Hepatocyte (in vitro differentiated cells): ENCODE measurements around the gene NPAS3. TPM values are rescaled to one million over a fixed set of nuclear protein-coding genes. Genes with fewer than 3 reads are reported as not detected.

Source experiments
- DNase-seq: peaks from one replicate; pipeline ENCODE4 v3.0.0-alpha.2; 2016; ENCODE audit warnings: low spot score
- H2AFZ ChIP-seq: fragments of 200-600 bp; sonication (generic); 2 replicates; pipeline ENCODE4 v1.6.0; 2016; ENCODE audit warnings: antibody characterized with exemption, mild to moderate bottlenecking
- H3K27ac ChIP-seq: fragments of 200-600 bp; sonication (generic); 2 replicates; pipeline ENCODE4 v1.5.1; 2016; ENCODE audit warnings: mild to moderate bottlenecking
- H3K27me3 ChIP-seq: fragments of 200-600 bp; sonication (generic); 2 replicates; pipeline ENCODE4 v1.6.1; 2016
- H3K36me3 ChIP-seq: fragments of 200-600 bp; sonication (generic); replicated peaks from 2 replicates; pipeline ENCODE4 v1.5.1; 2016; ENCODE audit warnings: low read depth; ENCODE audit not compliant: insufficient read depth
- H3K4me1 ChIP-seq: fragments of 200-600 bp; sonication (generic); 2 replicates; pipeline ENCODE4 v1.5.1; 2016; ENCODE audit warnings: mild to moderate bottlenecking, moderate library complexity; ENCODE audit not compliant: insufficient read depth
- H3K4me2 ChIP-seq: fragments of 200-600 bp; sonication (generic); 2 replicates; pipeline ENCODE4 v1.6.0; 2016
- H3K4me3 ChIP-seq: fragments of 200-600 bp; sonication (generic); 2 replicates; pipeline ENCODE4 v1.5.1; 2016; ENCODE audit warnings: mild to moderate bottlenecking
- H3K79me2 ChIP-seq: fragments of 200-600 bp; sonication (generic); 2 replicates; pipeline ENCODE4 v1.6.0; 2017; ENCODE audit warnings: mild to moderate bottlenecking
- H3K9me2 ChIP-seq: fragments of 200-600 bp; sonication (generic); replicated peaks from 2 replicates; pipeline ENCODE4 v1.6.0; 2017; ENCODE audit warnings: mild to moderate bottlenecking; ENCODE audit not compliant: insufficient read depth
- H3K9me3 ChIP-seq: fragments of 200-600 bp; sonication (generic); 2 replicates; pipeline ENCODE4 v1.5.1; 2016; ENCODE audit warnings: low read depth, mild to moderate bottlenecking
- H4K20me1 ChIP-seq: fragments of 200-600 bp; sonication (generic); 2 replicates; pipeline ENCODE4 v1.6.0; 2016; ENCODE audit warnings: mild to moderate bottlenecking; ENCODE audit not compliant: insufficient read depth, poor library complexity, severe bottlenecking
- EZH2 ChIP-seq: fragments of 200-600 bp; sonication (generic); IDR thresholded peaks from 2 replicates; pipeline ENCODE4 v1.6.1; 2016; ENCODE audit warnings: antibody characterized with exemption, mild to moderate bottlenecking, borderline replicate concordance
- EZH2phosphoT487 ChIP-seq: fragments of 200-600 bp; sonication (generic); IDR thresholded peaks from one replicate; pipeline ENCODE4 v1.6.1; 2018; ENCODE audit warnings: antibody characterized with exemption, mild to moderate bottlenecking, low read depth, moderate library complexity; ENCODE audit not compliant: unreplicated experiment, severe bottlenecking
- WGBS: methylation state at CpG from one replicate; pipeline ENCODE4 v1.1.6; 2016; ENCODE audit warnings: low lambda C conversion rate; ENCODE audit errors: missing lambda C conversion rate; 5-methylcytosine and 5-hydroxymethylcytosine counted together
- polyA plus RNA-seq: library from polyadenylated mRNA; unstranded; fragments of >200 nt; fragmentation: Nextera tagmentation; extraction: Ambion mirVana; gene quantifications from 2 replicates; pipeline ENCODE4 v1.2.1, GENCODE V29; 2016
- total RNA-seq: library from RNA; depleted of rRNA; stranded (reverse); fragments of >200 nt; gene quantifications from 2 replicates; pipeline ENCODE4 v1.2.3, GENCODE V29; 2014
- TF ChIP-seq, protein P1 (sequence below): fragments of 200-600 bp; sonication (generic); IDR thresholded peaks from 2 replicates; pipeline ENCODE4 v1.5.1; 2016; ENCODE audit warnings: antibody characterized with exemption, mild to moderate bottlenecking; ENCODE audit not compliant: poor library complexity

NPAS3 gene
- total and polyA plus RNA-seq, 2 experiments from 2014 or later: 0.11 to 1.1 TPM

GRCh38 chr14:33249233-33249820 lies 310.6 kb downstream of the NPAS3 start:
- WGBS: 82% methylated on average over 6 of the region's 6 CpGs
- TF ChIP-seq, protein P1, sequence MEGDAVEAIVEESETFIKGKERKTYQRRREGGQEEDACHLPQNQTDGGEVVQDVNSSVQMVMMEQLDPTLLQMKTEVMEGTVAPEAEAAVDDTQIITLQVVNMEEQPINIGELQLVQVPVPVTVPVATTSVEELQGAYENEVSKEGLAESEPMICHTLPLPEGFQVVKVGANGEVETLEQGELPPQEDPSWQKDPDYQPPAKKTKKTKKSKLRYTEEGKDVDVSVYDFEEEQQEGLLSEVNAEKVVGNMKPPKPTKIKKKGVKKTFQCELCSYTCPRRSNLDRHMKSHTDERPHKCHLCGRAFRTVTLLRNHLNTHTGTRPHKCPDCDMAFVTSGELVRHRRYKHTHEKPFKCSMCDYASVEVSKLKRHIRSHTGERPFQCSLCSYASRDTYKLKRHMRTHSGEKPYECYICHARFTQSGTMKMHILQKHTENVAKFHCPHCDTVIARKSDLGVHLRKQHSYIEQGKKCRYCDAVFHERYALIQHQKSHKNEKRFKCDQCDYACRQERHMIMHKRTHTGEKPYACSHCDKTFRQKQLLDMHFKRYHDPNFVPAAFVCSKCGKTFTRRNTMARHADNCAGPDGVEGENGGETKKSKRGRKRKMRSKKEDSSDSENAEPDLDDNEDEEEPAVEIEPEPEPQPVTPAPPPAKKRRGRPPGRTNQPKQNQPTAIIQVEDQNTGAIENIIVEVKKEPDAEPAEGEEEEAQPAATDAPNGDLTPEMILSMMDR: no peak
- TF ChIP-seq EZH2: no peak
- no peak for TF ChIP-seq EZH2phosphoT487
- H3K27ac ChIP-seq: no peak overlapping the region
- no peak for DNase-seq
- no peak overlapping the region for H2AFZ ChIP-seq
- H3K4me2 ChIP-seq: no peak overlapping the region
- H3K27me3 ChIP-seq: no peaks in the 10 kb centered on the region
- no peaks in the 10 kb centered on the region for H3K36me3 ChIP-seq
- no peaks in the 10 kb centered on the region for H3K4me1 ChIP-seq
- no peaks in the 10 kb centered on the region for H3K9me3 ChIP-seq
- H3K9me2 ChIP-seq: no peaks in the 10 kb centered on the region
- no peaks in the 10 kb centered on the region for H4K20me1 ChIP-seq
- no peaks in the 10 kb centered on the region for H3K79me2 ChIP-seq
- no peak overlapping the region for H3K4me3 ChIP-seq

GRCh38 chr14:33250963-33251362 lies 312.3 kb downstream of the NPAS3 start:
- no peaks in the 10 kb centered on the region for H3K27me3 ChIP-seq
- H3K4me3 ChIP-seq: no peak overlapping the region
- no peak overlapping the region for H2AFZ ChIP-seq
- no peaks in the 10 kb centered on the region for H3K4me1 ChIP-seq
- no peak overlapping the region for H3K4me2 ChIP-seq
- TF ChIP-seq EZH2 (no peak), EZH2phosphoT487 (no peak)
- TF ChIP-seq, protein P1: no peak
- no peaks in the 10 kb centered on the region for H3K9me3 ChIP-seq
- no peaks in the 10 kb centered on the region for H3K9me2 ChIP-seq
- no peaks in the 10 kb centered on the region for H3K36me3 ChIP-seq
- DNase-seq: no peak
- H4K20me1 ChIP-seq: no peaks in the 10 kb centered on the region
- no peaks in the 10 kb centered on the region for H3K79me2 ChIP-seq
- 35% methylated on average over 2 of the region's 2 CpGs for WGBS
- no peak overlapping the region for H3K27ac ChIP-seq

GRCh38 chr14:33254342-33254741 lies 315.7 kb downstream of the NPAS3 start:
- TF ChIP-seq EZH2phosphoT487 (no peak), EZH2 (no peak)
- TF ChIP-seq, protein P1: no peak
- Histone ChIP-seq H3K27ac (no peak overlapping the region), H3K79me2 (no peaks in the 10 kb centered on the region), H3K27me3 (no peaks in the 10 kb centered on the region), H3K4me2 (no peak overlapping the region), H4K20me1 (no peaks in the 10 kb centered on the region), H2AFZ (no peak overlapping the region), H3K36me3 (no peaks in the 10 kb centered on the region), H3K9me3 (no peaks in the 10 kb centered on the region), H3K4me3 (no peak overlapping the region), H3K4me1 (no peaks in the 10 kb centered on the region), H3K9me2 (no peaks in the 10 kb centered on the region)
- 37% methylated on average over 3 of the region's 3 CpGs for WGBS
- no peak for DNase-seq
